Adrenal gland (tissue), 5 donors: ENCODE measurements around the gene KRTAP10-1.

Experiments
- CTCF ChIP-seq, 6 experiments: fragments of 450-650 bp in 4 of 6; fragments of 200-600 bp in 2 of 6; sonication (generic) in 1 of 6; IDR thresholded peaks; 1 replicate in 5 of 6; 2 replicates in 1 of 6; pipeline versions ENCODE4 v1.5.1 to v1.8.0; 2016 to 2021; ENCODE audit warnings: antibody characterized with exemption in 6 of 6, mild to moderate bottlenecking in 2 of 6, moderate library complexity in 1 of 6
- POLR2A ChIP-seq, 2 donors: fragments of 450-650 bp; IDR thresholded peaks; one replicate each; pipeline ENCODE4 v1.6.1; 2017; ENCODE audit warnings: antibody characterized with exemption in 2 of 2, mild to moderate bottlenecking in 2 of 2, moderate library complexity in 1 of 2
- donor health status: DM: no; HTN: no; CAD: no.

DNA sequence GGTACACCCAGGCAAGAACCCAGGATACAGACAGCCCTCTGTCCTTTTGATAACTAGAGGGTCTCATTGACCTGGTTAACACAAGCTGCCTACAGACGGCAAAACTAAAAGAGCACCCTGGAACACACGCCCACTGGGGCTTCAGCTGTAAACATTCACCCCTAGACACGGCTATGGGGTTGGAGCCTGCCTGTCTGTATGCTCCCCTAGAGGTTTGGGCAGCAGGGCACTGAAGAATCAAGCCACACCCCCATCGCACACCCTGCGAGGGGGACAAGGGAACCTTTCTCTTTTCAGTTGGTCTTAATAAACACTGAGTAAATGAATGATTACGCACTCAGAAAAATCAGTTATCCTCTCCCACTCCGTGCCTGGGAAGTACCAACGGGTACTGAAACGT is 49.2 kb downstream of the KRTAP10-1 start:
- TF ChIP-seq CTCF (IDR thresholded peaks at IDR 0.05) (no peak), POLR2A (IDR thresholded peaks at IDR 0.05) (no peak)
